SK-N-SH (cell line): ENCODE measurements around the gene TRNP1.

ENCODE experiments used
- EP300 ChIP-seq, 2 experiments: IDR thresholded peaks; 2 replicates each; pipeline versions ENCODE4 v1.4.0 to v1.6.1; 2012; ENCODE audit warnings: borderline replicate concordance in 1 of 2, low read depth in 1 of 2, low read length in 1 of 2
- TF ChIP-seq, protein P1 (sequence below): fragments of 200-600 bp; sonication (generic); IDR thresholded peaks from 2 replicates; pipeline ENCODE4 v1.6.1; 2017; ENCODE audit warnings: antibody characterized with exemption, mild to moderate bottlenecking, moderate library complexity

DNA sequence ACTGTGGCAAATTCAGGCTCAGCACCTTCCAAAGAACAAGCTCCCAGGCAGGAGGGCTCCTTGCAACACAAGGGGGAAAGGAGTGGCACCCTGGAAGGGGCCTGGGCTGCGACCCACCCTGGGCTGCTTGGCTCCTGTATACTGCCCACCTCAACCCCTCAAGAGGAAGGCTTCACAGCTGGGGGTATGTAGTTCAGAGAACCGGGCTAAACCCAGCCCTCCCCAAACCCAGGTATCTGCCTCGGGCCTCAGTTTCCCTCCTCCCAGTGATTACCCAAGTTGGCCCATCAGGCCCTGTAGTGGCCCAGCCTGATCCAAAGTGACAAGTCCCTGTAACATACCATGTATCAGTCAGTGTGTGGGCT, 11.7 kb downstream of the TRNP1 start:
- TF ChIP-seq, protein P1, sequence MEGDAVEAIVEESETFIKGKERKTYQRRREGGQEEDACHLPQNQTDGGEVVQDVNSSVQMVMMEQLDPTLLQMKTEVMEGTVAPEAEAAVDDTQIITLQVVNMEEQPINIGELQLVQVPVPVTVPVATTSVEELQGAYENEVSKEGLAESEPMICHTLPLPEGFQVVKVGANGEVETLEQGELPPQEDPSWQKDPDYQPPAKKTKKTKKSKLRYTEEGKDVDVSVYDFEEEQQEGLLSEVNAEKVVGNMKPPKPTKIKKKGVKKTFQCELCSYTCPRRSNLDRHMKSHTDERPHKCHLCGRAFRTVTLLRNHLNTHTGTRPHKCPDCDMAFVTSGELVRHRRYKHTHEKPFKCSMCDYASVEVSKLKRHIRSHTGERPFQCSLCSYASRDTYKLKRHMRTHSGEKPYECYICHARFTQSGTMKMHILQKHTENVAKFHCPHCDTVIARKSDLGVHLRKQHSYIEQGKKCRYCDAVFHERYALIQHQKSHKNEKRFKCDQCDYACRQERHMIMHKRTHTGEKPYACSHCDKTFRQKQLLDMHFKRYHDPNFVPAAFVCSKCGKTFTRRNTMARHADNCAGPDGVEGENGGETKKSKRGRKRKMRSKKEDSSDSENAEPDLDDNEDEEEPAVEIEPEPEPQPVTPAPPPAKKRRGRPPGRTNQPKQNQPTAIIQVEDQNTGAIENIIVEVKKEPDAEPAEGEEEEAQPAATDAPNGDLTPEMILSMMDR = no peak
- TF ChIP-seq EP300 (IDR thresholded peaks at IDR 0.05; ENCODE audit: borderline replicate concordance in 1 of 2, low read depth in 1 of 2, low read length in 1 of 2) = no peak
